Measurements from ENCODE around the gene KRTAP10-10. TPM values are rescaled to one million over a fixed set of nuclear protein-coding genes. Genes with fewer than 3 reads are reported as not detected.
"Not testable (repeated sequence)": the region's sequence is repeated elsewhere in the genome, so short reads cannot be mapped to it uniquely, and the experiment has no call there.

Gene KRTAP10-10
- total and polyA plus RNA-seq, 2 experiments from 2014 or later, result not detected

DNA sequence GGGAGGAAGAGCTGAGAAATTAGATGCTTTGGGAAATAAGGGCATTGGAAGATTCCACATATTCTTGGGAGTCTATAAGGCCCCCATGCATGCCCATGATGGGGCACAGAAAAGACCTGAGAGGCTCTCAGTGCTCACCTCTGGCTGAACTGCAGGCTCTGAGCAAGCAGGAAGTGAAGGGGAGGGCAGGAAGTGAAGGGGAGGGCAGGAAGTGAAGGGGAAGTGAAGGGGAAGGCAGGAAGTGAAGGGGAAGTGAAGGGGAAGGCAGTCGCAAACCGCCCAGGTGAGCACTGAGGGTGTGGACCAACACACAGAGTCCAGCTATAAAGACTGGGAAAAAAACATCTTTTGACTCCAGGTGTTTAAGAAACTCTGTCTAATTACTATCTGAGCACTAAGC lies 6.7 kb upstream of the KRTAP10-10 start:
- TF ChIP-seq CTCF (IDR thresholded peaks at IDR 0.05; ENCODE audit: poor library complexity), result no peak
- TF ChIP-seq EZH2 (IDR thresholded peaks at IDR 0.05; ENCODE audit: borderline replicate concordance), result no peak
- no peak for TF ChIP-seq EZH2phosphoT487 (IDR thresholded peaks at IDR 0.05; ENCODE audit: low read depth, severe bottlenecking, unreplicated experiment)
- Histone ChIP-seq H4K20me1 (ENCODE audit: insufficient read depth, poor library complexity, severe bottlenecking) (no peaks in the 10 kb centered on the region), H3K27me3 (no peaks in the 10 kb centered on the region), H3K4me1 (ENCODE audit: insufficient read depth) (no peaks in the 10 kb centered on the region), H3K4me2 (no peak overlapping the region), H2AFZ (no peak overlapping the region), H3K27ac (no peak overlapping the region), H3K79me2 (no peaks in the 10 kb centered on the region), H3K9me3 (ENCODE audit: low read depth) (no peaks in the 10 kb centered on the region), H3K4me3 (no peak overlapping the region), H3K9me2 (replicated peaks; ENCODE audit: insufficient read depth) (no peaks in the 10 kb centered on the region), H3K36me3 (replicated peaks; ENCODE audit: insufficient read depth, low read depth) (no peaks in the 10 kb centered on the region)
- WGBS (ENCODE audit: low lambda C conversion rate, missing lambda C conversion rate), result 100% methylated on average over 2 of the region's 2 CpGs
- no peak for DNase-seq (ENCODE audit: low spot score)

DNA sequence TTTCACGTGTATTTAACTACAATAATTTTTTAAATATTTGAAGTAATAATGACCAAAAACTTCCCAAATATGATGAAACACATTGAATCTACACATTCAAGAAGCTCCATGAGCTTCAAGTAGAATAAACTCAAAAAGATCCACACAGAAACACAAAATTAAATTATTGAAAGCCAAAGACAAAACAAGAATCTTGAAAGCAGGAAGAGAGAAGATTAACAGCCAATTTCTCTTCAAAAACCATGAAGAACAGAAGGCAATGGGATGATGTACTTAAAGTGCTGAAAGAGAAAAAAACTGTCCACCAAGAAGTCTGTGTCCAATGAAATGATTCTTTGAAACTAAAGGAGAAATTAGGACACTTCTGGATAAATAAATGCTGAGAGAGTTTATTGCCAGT lies 5.1 kb upstream of the KRTAP10-10 start:
- 93% methylated on average over 1 of the region's 1 CpG for WGBS (ENCODE audit: low lambda C conversion rate, missing lambda C conversion rate)
- Histone ChIP-seq H3K4me3 (no peak overlapping the region), H3K4me2 (no peak overlapping the region), H3K36me3 (replicated peaks; ENCODE audit: insufficient read depth, low read depth) (no peaks in the 10 kb centered on the region), H3K4me1 (ENCODE audit: insufficient read depth) (no peaks in the 10 kb centered on the region), H4K20me1 (ENCODE audit: insufficient read depth, poor library complexity, severe bottlenecking) (no peaks in the 10 kb centered on the region), H3K9me3 (ENCODE audit: low read depth) (no peaks in the 10 kb centered on the region), H3K9me2 (replicated peaks; ENCODE audit: insufficient read depth) (no peaks in the 10 kb centered on the region), H3K79me2 (no peaks in the 10 kb centered on the region), H3K27me3 (no peaks in the 10 kb centered on the region), H3K27ac (no peak overlapping the region), H2AFZ (no peak overlapping the region)
- no peak for DNase-seq (ENCODE audit: low spot score)
- TF ChIP-seq CTCF (IDR thresholded peaks at IDR 0.05; ENCODE audit: poor library complexity) (no peak), EZH2phosphoT487 (IDR thresholded peaks at IDR 0.05; ENCODE audit: low read depth, severe bottlenecking, unreplicated experiment) (no peak), EZH2 (IDR thresholded peaks at IDR 0.05; ENCODE audit: borderline replicate concordance) (no peak)

DNA sequence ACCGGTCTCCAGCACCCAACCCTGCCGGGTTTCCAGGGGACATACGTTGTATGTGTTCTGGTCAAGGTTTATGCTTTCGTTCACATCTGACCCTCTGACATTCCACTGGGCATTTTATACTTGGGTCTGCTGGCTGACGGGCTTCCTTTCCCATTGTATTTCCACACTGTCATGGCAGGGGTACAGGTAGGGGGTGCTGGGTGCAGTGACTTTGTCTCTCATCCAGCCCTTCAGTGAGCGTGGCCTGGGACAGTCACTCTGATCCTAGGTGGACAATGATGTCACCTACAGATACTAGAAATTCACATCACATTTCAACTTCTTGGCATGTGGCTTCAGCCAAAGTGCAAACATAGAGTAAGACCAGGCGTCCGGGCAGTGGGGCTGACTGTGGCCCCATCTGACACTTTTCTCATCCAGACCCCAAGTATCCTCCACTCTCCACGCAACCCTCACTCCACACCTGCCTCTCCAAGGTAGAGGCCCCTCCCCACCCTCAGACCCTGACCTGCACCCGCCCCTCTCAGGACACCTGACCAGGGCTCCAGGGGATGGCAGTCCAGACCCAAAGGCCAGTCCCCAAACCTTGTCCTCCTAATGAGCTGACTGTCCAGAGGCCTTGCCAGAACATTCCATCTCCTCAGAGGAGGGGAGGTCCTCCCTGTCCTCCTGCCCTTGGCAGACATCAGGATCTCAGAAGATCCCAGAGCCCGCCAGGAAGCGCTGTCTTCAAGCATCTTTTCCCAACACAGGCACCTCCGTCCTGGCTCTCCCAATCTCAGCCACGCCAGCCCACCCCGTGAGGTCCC lies 743 bp upstream of the KRTAP10-10 start:
- WGBS (ENCODE audit: low lambda C conversion rate, missing lambda C conversion rate), result 90% methylated on average over 15 of the region's 15 CpGs
- no peak for TF ChIP-seq CTCF (IDR thresholded peaks at IDR 0.05; ENCODE audit: poor library complexity)
- TF ChIP-seq EZH2phosphoT487 (IDR thresholded peaks at IDR 0.05; ENCODE audit: low read depth, severe bottlenecking, unreplicated experiment), result no peak
- no peak for TF ChIP-seq EZH2 (IDR thresholded peaks at IDR 0.05; ENCODE audit: borderline replicate concordance)
- H2AFZ ChIP-seq, result no peak overlapping the region
- no peaks in the 10 kb centered on the region for H3K9me3 ChIP-seq (ENCODE audit: low read depth)
- no peak overlapping the region for H3K4me3 ChIP-seq
- H3K27ac ChIP-seq, result no peak overlapping the region
- no peaks in the 10 kb centered on the region for H3K27me3 ChIP-seq
- H3K36me3 ChIP-seq (replicated peaks; ENCODE audit: insufficient read depth, low read depth), result no peaks in the 10 kb centered on the region
- no peak for DNase-seq (ENCODE audit: low spot score)
- H3K9me2 ChIP-seq (replicated peaks; ENCODE audit: insufficient read depth), result no peaks in the 10 kb centered on the region
- no peaks in the 10 kb centered on the region for H3K79me2 ChIP-seq
- no peaks in the 10 kb centered on the region for H3K4me1 ChIP-seq (ENCODE audit: insufficient read depth)
- no peak overlapping the region for H3K4me2 ChIP-seq
- no peaks in the 10 kb centered on the region for H4K20me1 ChIP-seq (ENCODE audit: insufficient read depth, poor library complexity, severe bottlenecking)

DNA sequence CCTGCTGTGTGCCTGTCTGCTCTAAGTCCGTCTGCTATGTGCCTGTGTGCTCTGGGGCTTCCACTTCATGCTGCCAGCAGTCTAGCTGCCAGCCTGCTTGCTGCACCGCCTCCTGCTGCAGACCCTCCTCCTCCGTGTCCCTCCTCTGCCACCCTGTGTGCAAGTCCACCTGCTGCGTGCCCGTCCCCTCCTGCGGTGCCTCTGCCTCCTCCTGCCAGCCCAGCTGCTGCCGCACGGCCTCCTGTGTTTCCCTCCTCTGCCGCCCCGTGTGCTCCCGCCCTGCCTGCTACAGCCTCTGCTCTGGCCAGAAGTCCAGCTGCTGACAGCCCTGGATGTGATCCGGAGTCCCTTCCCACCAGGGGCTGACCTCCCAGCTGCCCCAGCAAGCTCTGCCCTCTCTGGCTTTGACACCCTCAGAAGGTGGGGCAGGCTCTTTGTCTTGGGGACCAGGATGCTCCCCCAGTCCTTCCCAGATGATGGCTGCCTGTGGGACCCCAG lies 744 bp downstream of the KRTAP10-10 start:
- H3K9me3 ChIP-seq (ENCODE audit: low read depth); H3K27me3 ChIP-seq; H3K36me3 ChIP-seq (replicated peaks; ENCODE audit: insufficient read depth, low read depth); H2AFZ ChIP-seq; H3K4me2 ChIP-seq; H3K27ac ChIP-seq; H3K4me3 ChIP-seq; H3K9me2 ChIP-seq (replicated peaks; ENCODE audit: insufficient read depth); H3K79me2 ChIP-seq; DNase-seq (ENCODE audit: low spot score); H4K20me1 ChIP-seq (ENCODE audit: insufficient read depth, poor library complexity, severe bottlenecking); H3K4me1 ChIP-seq (ENCODE audit: insufficient read depth): not testable (repeated sequence)
- WGBS (ENCODE audit: low lambda C conversion rate, missing lambda C conversion rate), result 82% methylated on average over 11 of the region's 12 CpGs

- H3K4me1 ChIP-seq (ENCODE audit: insufficient read depth); H3K79me2 ChIP-seq; H3K36me3 ChIP-seq (replicated peaks; ENCODE audit: insufficient read depth, low read depth); H2AFZ ChIP-seq; H3K4me3 ChIP-seq; H3K27ac ChIP-seq; H3K27me3 ChIP-seq; DNase-seq (ENCODE audit: low spot score); H4K20me1 ChIP-seq (ENCODE audit: insufficient read depth, poor library complexity, severe bottlenecking); H3K4me2 ChIP-seq; H3K9me2 ChIP-seq (replicated peaks; ENCODE audit: insufficient read depth); H3K9me3 ChIP-seq (ENCODE audit: low read depth): not testable (repeated sequence)
- WGBS (ENCODE audit: low lambda C conversion rate, missing lambda C conversion rate), result 87% methylated on average over 20 of the region's 21 CpGs
These were observed 1.6 kb downstream of the KRTAP10-10 start for GRCh38 chr21:44638506-44639330.

All from hepatocyte (in vitro differentiated cells).